K562 (cell line): ENCODE data around the gene FAAH. TPM values are rescaled to one million over a fixed set of nuclear protein-coding genes. Genes with fewer than 3 reads are reported as not detected.

Experiments
- ARID3B ChIP-seq: fragments of 250-450 bp; sonication (Bioruptor Pico); IDR thresholded peaks from 2 replicates; pipeline ENCODE4 v1.4.0; 2020; ENCODE audit warnings: borderline replicate concordance
- CBFB ChIP-seq: sonication (generic); formaldehyde crosslinking; IDR thresholded peaks from 2 replicates; pipeline ENCODE4 v1.4.0; 2020; ENCODE audit warnings: mild to moderate bottlenecking, missing genetic modification reagents
- ESRRB ChIP-seq: fragments of 250-450 bp; sonication (Bioruptor Pico); IDR thresholded peaks from 2 replicates; pipeline ENCODE4 v1.5.0; 2020; ENCODE audit warnings: mild to moderate bottlenecking, moderate library complexity, borderline replicate concordance
- MAZ ChIP-seq, 2 experiments: fragments of 450-650 bp in 1 of 2; sonication (generic) in 1 of 2; formaldehyde crosslinking; IDR thresholded peaks in 1 of 2; conservative IDR thresholded peaks in 1 of 2; 2 replicates each; pipeline versions ENCODE4 v1.4.0 to v1.5.0; 2020; ENCODE audit warnings: mild to moderate bottlenecking in 1 of 2, missing genetic modification reagents in 1 of 2
- NCOA1 ChIP-seq: fragments of 450-650 bp; IDR thresholded peaks from 2 replicates; pipeline ENCODE4 v1.6.1; 2016; ENCODE audit warnings: low read depth
- SUPT5H ChIP-seq: fragments of 450-650 bp; IDR thresholded peaks from 2 replicates; pipeline ENCODE4 v1.6.1; 2016
- TEAD2 ChIP-seq: fragments of 450-650 bp; IDR thresholded peaks from 2 replicates; pipeline ENCODE4 v1.6.1; 2016; ENCODE audit warnings: missing genetic modification characterization, control low read depth, missing compliant biosample characterization
- XRCC5 ChIP-seq: fragments of 200-400 bp; formaldehyde crosslinking; IDR thresholded peaks from 2 replicates; pipeline ENCODE4 v1.6.1; 2017; ENCODE audit warnings: low read depth, mild to moderate bottlenecking, low read length
- ZBTB8A ChIP-seq: fragments of 450-650 bp; IDR thresholded peaks from 2 replicates; pipeline ENCODE4 v1.6.1; 2018; ENCODE audit warnings: mild to moderate bottlenecking, moderate library complexity; ENCODE audit not compliant: partially characterized antibody
- ZNF224 ChIP-seq: sonication (generic); formaldehyde crosslinking; IDR thresholded peaks from 2 replicates; pipeline ENCODE4 v1.8.0; 2022; ENCODE audit warnings: mild to moderate bottlenecking, missing genetic modification reagents
- ZNF586 ChIP-seq: fragments of 450-650 bp; formaldehyde crosslinking; conservative IDR thresholded peaks from 2 replicates; pipeline ENCODE4 v1.4.0; 2020; ENCODE audit warnings: mild to moderate bottlenecking, moderate library complexity
- polyA plus RNA-seq, 8 experiments: library from polyadenylated mRNA; depleted of rRNA in 4 of 8; stranded (reverse) in 5 of 8; unstranded in 3 of 8; fragments of >200 nt; fragmentation: Nextera tagmentation in 2 of 8; fragmentation: Illumina TruSeq in 1 of 8; extraction: Ambion mirVana in 2 of 8; extraction: Trizol in 1 of 8; gene quantifications; 2 replicates each; pipeline versions ENCODE4 v1.2.1 to v1.2.3, GENCODE V29; 2011 to 2014; ENCODE audit warnings: inconsistent platforms in 1 of 8, missing spikeins in 1 of 8
- total RNA-seq, 7 experiments: library from RNA; depleted of rRNA in 6 of 7; stranded (reverse); fragments of >200 nt in 6 of 7; fragmentation: Illumina TruSeq in 2 of 7; extraction: Trizol in 2 of 7; gene quantifications; 2 replicates each; pipeline versions ENCODE4 v1.2.1 to v1.2.3, GENCODE V29; 2011 to 2021; ENCODE audit warnings: low replicate concordance in 1 of 7
- TF ChIP-seq, protein P1 (sequence below), 2 experiments: fragments of 250-450 bp in 1 of 2; fragments of 450-650 bp in 1 of 2; sonication (Bioruptor Pico) in 1 of 2; IDR thresholded peaks; 2 replicates each; pipeline versions ENCODE4 v1.6.1 to v1.8.0; 2016 to 2021; ENCODE audit warnings: mild to moderate bottlenecking in 2 of 2, moderate library complexity in 2 of 2, missing compliant biosample characterization in 1 of 2, missing genetic modification characterization in 1 of 2
- TF ChIP-seq, protein P2 (sequence below): fragments of 450-650 bp; IDR thresholded peaks from 2 replicates; pipeline ENCODE4 v1.6.1; 2016; ENCODE audit warnings: low read depth

The FAAH gene
- total and polyA plus RNA-seq, 9 of the 15 experiments (the other 6 are each of a cell fraction or from before 2014, with no cell fraction given), result 0.06 to 1.1 (median 0.32) TPM

- TF ChIP-seq, protein P1, sequence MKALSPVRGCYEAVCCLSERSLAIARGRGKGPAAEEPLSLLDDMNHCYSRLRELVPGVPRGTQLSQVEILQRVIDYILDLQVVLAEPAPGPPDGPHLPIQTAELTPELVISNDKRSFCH (CRISPR knock-in tag; IDR thresholded peaks at IDR 0.05), result no peak
- TF ChIP-seq, protein P1 (tag; IDR thresholded peaks at IDR 0.05), result 0 out of 2 replicates have a peak, but pooled peaks have one; percentile 19
- TF ChIP-seq SUPT5H (no peak), TEAD2 (tag) (no peak), ARID3B (CRISPR knock-in tag) (no peak), ZNF586 (CRISPR knock-in tag) (no peak), ZBTB8A (no peak), XRCC5 (0 out of 2 replicates have a peak, but pooled peaks have one; percentile 71), ZNF224 (no peak), NCOA1 (0 out of 2 replicates have a peak, but pooled peaks have one; percentile 19), MAZ (CRISPR knock-in tag; conservative IDR thresholded peaks at IDR 0.05 in 1 of 2, IDR thresholded peaks at IDR 0.05 in 1 of 2) (peak in 1 of 2 experiments; percentile 87; a peak in 2 of 4 replicates), CBFB (0 out of 2 replicates have a peak, but pooled peaks have one; percentile 74), ESRRB (CRISPR knock-in tag) (no peak)
- TF ChIP-seq, protein P2, sequence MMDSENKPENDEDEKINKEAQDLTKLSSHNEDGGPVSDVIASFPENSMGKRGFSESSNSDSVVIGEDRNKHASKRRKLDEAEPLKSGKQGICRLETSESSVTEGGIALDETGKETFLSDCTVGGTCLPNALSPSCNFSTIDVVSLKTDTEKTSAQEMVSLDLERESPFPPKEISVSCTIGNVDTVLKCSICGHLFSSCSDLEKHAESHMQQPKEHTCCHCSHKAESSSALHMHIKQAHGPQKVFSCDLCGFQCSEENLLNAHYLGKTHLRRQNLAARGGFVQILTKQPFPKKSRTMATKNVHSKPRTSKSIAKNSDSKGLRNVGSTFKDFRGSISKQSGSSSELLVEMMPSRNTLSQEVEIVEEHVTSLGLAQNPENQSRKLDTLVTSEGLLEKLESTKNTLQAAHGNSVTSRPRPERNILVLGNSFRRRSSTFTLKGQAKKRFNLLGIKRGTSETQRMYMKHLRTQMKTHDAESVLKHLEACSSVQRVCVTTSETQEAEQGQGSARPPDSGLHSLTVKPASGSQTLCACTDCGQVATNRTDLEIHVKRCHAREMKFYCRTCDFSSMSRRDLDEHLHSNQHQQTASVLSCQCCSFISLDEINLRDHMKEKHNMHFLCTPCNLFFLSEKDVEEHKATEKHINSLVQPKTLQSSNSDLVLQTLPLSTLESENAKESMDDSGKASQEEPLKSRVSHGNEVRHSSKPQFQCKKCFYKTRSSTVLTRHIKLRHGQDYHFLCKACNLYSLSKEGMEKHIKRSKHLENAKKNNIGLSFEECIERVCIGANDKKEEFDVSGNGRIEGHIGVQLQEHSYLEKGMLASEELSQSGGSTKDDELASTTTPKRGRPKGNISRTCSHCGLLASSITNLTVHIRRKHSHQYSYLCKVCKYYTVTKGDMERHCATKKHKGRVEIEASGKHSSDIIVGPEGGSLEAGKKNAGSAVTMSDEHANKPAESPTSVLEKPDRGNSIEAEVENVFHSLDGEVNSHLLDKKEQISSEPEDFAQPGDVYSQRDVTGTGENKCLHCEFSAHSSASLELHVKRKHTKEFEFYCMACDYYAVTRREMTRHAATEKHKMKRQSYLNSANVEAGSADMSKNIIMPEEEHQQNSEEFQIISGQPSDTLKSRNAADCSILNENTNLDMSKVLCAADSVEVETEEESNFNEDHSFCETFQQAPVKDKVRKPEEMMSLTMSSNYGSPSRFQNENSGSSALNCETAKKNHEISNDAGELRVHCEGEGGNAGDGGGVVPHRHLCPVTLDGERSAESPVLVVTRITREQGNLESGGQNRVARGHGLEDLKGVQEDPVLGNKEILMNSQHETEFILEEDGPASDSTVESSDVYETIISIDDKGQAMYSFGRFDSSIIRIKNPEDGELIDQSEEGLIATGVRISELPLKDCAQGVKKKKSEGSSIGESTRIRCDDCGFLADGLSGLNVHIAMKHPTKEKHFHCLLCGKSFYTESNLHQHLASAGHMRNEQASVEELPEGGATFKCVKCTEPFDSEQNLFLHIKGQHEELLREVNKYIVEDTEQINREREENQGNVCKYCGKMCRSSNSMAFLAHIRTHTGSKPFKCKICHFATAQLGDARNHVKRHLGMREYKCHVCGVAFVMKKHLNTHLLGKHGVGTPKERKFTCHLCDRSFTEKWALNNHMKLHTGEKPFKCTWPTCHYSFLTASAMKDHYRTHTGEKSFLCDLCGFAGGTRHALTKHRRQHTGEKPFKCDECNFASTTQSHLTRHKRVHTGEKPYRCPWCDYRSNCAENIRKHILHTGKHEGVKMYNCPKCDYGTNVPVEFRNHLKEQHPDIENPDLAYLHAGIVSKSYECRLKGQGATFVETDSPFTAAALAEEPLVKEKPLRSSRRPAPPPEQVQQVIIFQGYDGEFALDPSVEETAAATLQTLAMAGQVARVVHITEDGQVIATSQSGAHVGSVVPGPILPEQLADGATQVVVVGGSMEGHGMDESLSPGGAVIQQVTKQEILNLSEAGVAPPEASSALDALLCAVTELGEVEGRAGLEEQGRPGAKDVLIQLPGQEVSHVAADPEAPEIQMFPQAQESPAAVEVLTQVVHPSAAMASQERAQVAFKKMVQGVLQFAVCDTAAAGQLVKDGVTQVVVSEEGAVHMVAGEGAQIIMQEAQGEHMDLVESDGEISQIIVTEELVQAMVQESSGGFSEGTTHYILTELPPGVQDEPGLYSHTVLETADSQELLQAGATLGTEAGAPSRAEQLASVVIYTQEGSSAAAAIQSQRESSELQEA, result 0 out of 2 replicates have a peak, but pooled peaks have one; percentile 10
- TF ChIP-seq, all 486 proteins: peak for 47
Measured at GRCh38 chr1:46401964-46402626, 8.0 kb downstream of the FAAH start (continued).
